ENCODE results near the gene LENG8.

Gene LENG8

DNA sequence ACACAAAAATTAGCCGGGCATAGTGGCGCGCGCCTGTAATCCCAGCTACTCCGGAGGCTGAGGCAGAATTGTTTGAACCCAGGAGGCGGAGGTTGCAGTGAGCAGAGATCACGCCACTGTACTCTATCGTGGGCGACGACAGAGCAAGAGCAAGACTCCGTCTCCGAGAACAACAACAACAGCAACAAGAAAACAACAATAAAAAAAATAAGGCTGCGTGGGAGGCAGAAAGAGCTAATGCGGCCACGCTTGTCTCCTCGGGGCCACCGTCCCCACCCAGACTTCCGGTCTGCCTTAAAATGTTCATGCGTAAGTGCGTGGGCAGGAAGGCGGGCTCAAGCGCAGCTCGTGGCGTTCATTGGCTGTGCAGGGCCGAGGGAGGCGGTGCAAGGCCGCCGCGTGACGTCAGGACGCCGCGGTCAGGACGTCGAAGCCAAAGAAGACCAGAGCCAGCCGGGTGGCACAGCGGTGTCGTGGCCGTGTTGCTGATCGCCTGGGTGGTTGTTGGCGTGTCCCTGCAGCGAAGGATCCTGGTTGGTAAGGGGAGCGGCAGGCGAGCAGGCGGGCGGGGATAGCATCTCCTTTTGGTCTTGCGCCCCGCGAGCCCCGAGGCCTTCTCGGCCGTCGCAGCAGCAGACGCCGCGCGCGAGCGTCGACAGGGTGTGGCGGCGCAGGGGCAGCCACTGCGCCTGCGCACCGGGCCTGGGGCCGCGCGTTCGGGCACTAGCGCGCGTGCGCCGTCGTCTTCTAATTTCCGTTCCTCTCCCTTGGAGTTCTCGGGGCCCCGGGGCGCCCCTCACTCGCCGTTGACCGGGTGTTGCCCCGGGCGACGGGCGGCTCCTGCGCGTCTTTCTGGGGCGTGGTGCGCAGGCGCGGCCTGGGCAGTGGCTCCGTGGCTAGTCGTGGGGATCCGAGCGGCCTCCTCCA lies at the start of gene LENG8:
TSS of gene LENG8 (plus strand) at position 426 of the 927 bp plus-strand sequence. CDS start 2,146 bp downstream, outside the sequence.
- peak; percentile 96 for DNase-seq (ENCODE audit: low spot score)

DNA sequence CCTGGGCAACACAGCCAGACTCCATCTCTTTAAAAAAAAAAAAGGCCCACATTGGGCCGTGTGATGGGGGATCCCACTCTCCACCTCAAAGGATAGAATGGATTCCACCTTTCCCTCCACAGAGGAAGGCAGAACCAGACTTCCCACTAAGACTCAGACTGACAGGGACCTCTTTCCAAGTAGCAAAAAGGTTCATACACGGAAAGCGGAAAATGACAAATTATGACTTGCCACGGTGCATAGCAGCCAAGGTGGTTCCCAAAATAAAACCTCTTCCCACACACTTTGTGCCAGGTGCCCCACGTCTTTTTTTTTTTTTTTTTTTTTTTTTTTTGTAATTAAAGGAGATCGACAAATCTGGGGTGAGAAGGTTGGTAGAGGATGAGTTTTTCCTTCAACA lies 48.1 kb upstream of the LENG8 start:
- DNase-seq (ENCODE audit: low spot score) = no peak

DNA sequence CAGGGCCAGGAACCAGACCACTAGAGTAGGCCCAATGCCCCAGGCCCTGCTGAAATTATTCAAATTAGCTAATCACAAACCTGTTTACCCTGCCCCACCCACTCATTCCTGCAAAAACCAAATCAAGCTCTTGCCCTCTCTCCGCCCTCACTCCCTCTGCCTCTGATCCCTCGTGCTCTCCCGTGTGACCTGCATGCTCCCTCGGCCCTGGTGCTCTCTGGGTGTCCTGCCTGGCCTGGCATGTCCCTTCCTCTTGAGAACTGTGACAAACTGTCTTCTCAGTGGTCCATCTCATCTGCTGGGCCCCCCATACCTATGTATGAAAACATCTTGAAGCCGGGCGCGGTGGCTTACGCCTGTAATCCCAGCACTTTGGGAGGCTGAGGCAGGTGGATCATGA lies 45.9 kb upstream of the LENG8 start:
- no peak for DNase-seq (ENCODE audit: low spot score)

DNA sequence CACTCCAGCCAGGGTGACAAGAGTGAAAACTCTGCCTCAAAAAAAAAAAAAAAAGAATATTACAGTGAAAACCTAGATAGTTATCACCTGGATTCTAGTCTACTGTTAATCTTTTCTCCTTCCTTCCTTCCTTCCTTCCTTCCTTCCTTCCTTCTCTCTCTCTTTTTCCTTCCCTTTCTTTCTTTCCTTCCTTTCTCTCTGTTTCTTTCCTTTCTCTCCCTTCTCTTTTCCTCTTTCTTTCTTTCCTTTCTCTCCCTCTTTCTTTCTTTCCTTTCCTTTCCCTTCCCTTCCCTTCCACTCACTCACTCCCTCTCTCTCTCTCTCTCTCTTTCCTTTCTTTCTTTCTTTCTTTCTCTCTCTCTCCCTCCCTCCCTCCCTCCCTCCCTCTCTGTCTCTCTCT lies 43.4 kb upstream of the LENG8 start:
- DNase-seq (ENCODE audit: low spot score) = no peak

DNA sequence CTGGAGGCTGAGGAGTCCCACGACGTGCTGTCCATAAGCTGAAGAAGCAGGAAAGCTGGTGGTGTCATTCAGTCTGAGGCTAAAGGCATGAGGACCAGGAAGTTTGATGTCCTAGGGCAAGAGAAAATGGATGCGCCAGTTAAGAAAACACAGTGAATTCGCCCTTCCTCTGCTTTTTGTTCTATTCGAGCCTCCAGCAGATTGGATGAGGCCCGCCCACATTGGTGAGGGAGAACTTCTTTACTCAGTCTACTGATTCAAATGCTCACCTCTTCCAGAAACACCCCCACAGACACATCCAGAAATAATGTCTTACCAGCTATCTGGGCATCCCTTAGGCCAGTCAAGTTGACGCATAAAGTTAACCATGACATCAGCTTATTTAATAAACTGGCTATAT lies 41.2 kb upstream of the LENG8 start:
- DNase-seq (ENCODE audit: low spot score) = no peak

DNA sequence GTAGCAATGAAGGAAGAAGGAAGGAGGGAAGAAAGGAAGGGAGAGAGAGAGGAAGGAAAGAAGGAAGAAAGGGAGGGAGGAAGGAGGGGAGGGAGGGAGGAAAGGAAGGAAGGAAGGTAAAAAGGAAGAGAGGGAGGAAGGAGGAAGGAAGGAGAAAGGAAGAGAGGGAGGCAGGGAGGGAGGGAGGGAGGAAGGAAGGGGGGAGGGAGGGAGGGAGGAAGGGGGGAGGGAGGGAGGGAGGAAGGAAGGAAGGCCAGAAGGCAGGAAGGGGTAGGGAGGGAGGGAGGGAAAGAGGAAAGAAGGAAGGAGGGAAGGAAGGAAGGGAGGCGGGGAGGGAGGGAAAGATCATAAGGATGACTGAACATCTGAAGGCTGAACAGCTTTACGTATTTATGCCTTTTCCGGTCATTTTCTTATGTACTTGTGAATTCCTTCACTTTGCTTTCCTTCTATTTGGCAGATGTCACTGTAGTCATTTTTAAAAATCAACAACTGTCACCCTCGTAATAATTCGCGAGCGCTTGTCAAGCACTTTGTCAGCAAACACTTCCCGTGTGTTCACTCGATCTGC lies 40.5 kb upstream of the LENG8 start:
- DNase-seq (ENCODE audit: low spot score) = no peak

DNA sequence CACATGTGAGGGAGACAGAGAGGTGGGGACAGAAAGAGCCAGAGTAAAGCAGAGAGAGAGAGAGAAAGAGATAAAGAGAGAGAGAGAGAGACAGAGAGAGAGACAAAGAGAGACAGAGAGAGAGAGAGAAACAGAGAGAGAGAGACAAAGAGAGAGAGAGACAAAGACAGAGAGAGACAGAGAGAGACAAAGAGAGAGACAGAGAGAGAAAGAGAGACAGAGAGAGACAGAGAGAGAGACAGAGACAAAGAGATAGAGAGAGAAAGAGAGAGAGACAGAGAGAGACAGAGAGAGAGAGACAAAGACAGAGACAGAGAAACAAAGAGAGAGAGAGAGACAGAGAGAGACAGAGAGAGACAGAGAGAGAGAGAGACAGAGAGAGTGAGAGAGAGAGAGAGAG lies 38.0 kb upstream of the LENG8 start:
- DNase-seq (ENCODE audit: low spot score) = no peak

DNA sequence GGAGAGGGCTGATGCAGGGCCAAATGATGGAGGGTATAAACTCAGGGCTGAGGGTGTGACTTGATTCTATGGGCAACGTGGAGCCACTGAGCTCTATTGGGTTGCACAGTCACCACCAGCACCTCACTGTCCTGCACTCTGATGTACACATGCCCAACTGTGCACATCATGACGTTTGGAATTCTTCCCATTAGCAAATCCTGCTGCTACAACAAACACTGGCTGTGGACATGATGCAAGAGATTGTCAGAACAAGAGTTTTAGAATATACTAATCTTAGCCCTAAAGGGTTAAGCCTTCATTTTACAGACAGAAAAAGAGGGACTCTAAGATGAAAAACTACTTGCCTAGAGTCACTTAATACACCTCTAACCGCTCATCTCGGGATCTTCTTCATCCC lies 36.1 kb upstream of the LENG8 start:
- no peak for DNase-seq (ENCODE audit: low spot score)

DNA sequence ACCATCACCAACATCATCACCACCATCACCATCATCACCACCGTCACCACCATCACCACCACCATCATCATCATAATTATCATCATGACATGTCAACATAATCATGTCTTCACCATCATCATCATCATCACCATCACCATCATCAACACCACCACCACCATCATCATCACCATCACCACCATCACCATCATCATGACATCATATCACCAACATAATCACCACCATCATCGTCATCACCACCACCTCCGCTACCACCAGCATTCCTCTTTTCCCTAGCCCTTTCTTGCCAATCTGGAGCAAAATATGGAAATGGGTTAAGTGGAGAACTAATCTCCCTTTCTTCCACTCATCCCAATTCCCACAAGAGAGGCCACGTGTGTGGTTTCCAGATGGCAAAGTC lies 34.8 kb upstream of the LENG8 start:
- no peak for DNase-seq (ENCODE audit: low spot score)

DNA sequence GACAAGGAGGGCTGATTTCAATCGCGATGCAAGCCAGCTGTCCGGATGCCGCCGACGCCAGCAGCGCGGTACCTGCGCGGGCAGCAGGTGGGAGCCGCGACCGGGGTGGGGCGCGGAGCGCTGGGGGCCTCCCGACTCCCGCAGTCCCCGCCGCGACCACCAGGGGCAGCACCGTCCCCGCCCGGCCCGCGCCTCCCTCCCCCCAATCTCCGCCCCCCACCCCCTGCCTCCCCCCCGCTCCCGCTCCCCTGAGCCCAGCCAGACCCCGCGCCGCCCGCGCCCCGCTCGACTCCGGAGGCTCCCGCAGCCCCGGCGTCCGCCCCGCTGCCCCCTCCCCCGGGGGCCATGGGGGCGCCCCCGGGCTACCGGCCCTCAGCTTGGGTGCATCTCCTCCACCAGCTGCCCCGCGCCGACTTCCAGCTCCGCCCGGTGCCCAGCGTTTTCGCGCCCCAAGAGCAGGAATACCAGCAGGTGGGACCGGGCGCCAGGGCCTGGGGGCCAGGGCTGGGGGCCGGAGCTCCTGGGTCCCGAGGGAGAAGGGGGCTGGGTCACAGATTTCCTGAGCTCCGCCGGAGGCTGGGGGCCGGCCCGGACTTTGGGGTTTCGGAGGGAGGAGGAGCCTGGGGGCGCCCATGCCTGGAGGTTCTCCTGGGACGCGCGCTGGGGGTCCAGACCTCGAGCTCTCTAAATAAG lies 33.6 kb upstream of the LENG8 start, which contains the start of gene TTYH1:
TSS of gene TTYH1 (plus strand) at position 257 of the 693 bp plus-strand sequence. CDS start at position 346, 89 bp downstream.
- DNase-seq (ENCODE audit: low spot score) = no peak

DNA sequence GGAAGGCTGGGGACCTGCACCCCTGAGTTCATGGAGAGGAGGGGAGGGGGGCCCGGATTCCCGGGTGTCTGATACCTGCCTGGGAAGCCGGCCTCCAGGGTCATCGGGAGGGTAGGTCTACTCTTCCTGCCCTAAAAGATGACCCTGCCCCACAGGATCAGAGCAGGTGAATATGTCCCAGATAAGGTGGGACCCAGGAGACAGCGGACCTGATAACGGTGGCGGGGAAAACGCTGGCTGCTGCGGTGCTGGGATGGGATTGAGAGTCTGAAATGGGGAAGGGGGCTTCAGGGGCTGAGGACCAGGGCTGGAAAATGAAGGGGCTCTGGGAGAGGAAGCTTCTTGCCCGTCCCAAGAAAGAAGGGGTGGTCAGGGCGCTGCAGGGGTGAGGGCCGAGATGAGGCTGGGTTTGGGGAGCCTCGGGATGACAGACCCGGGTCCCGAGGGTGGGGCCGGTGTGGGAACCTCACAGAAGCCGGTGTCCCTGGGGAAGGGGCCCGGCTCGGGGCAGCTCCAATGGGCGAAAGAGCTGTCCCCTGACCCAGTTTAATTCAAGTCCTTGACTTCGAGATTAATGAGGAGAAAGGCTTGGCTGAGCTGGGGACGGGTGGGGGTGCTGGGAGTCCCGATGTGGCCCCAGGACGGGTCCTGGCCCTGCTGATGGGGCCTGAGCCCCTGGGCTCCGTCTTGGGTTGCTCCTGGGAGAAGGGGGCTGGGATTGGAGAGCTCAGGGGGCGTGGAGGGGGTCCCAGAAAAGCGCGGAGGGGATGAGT lies 32.9 kb upstream of the LENG8 start:
- no peak for DNase-seq (ENCODE audit: low spot score)

DNA sequence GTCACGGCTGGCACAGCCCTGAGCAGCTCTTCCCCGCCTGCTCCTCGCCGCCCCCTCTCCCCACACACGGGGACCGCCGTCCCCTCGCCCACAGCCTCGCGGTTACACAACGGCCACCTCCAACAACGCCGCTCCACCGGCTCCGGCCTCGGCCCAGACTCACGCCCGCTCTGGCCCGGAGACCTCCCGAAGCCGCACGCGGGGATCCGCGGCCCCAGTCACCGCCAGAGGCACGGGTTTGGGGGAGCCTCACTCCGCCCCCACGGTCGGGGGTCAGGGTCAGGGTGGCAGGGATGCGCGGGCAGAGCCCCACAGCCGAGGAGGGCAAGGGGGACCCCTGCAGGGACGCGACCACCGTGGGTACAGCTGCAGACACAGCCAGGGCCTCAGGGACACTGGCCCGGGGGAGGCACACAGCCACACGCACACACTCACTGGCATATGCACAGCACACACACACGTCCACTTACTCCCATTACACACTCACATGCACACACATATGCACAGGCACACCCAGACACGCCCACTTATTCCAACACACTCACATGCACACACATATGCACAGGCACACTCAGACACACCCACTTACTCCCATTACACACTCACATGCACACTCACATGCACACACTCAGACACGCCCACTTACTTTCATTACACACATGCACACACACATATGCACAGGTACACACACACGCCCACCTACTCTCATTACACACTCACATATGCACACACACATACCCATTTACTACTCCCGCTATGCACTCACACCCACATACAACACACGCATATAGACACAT lies 32.1 kb upstream of the LENG8 start:
- no peak for DNase-seq (ENCODE audit: low spot score)

DNA sequence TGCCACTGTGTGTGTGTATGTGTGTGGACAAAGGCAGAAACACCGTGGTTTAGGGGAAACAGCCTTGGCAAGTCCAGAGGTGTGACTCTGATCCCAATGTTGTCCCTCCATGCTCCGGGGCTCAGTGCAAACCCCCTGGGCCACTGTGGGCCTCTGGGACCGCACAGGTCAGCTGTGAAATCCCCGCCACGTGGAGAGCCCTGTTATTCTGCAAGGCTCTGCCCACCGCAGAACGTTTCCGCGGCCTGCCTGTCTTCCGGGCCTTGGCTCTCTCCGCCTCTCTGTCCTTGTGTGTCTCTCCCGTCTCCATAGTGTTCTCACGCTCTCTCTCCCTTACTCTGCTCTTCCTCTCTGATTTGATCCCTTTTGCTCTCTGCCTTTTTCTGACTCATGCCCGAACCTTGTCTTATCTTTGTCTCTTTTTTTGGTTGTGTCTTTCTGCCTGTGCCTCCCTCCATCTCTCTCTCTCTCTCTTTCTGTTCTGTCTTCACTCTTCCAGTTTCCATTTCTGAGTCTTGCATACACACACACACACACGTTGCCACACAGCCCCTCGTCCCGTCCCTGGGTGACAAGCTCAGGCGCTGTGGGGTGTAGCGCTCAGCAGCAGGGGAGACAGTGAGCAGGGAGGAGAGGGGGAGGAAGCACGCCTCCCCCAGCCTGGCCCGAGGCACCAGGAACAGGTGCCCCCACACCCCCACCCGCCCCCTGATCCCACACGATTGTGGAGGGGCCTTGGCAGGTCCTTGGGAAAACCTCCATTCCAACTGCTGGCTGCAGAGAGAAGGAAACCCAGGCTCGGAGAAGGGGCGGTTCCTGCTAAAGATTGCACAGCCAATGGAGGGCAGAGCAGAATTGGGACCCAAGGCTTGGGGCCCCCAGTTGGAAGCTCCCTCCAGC lies 30.7 kb upstream of the LENG8 start:
- no peak for DNase-seq (ENCODE audit: low spot score)

DNA sequence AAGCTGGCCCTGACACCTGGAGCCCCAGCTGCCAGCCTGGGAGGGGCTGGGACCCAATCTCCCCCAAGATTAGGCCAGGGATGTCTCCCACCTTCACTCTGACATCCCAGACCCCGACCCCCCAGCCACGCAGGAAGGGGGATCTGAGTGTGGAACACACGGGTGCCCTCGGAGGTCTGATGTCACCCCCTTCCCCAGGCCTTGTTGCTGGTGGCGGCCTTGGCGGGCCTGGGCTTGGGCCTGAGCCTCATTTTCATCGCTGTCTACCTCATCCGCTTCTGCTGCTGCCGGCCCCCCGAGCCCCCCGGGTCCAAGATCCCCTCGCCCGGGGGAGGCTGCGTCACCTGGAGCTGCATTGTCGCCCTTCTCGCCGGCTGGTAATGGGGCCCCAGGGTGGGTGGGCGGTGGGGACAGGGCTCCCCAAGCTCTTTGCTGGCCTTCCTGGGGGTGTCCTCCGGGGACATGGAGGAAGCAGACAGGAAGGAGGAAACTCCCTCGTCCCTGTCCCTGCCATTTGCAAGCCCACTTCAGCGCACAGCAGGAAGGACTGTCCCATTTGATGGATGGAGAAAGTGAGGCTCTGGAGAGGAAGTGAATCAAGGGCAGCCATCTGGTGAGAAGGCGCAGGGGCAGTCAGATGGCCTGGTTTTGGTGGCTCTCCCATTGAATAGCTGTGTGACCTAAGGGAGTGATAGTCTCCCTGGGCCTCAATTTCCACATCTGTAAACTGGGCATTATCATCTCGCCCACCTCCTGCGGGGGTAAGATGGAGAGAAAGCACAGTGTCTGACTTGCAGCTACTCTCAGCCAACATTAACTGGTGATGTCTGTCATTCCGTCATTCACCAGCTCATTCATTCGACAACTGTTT lies 29.8 kb upstream of the LENG8 start:
- DNase-seq (ENCODE audit: low spot score) = peak; percentile 14

DNA sequence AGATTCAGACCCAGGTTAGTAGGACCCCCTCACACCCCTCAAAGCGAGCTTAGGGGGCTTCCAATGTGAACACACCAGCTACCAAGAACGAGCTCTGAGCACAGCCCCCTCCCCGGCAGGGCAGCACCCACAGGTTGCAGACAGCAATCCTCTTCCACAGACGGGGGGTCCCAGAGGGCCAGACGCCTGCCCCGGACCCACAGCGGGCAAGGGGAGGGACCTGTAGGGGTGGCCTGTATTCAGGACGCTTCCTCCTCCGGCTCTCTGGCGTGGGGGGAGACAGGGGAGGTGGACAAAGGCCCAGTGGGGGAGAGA lies 29.0 kb upstream of the LENG8 start:
- no peak for DNase-seq (ENCODE audit: low spot score)

DNA sequence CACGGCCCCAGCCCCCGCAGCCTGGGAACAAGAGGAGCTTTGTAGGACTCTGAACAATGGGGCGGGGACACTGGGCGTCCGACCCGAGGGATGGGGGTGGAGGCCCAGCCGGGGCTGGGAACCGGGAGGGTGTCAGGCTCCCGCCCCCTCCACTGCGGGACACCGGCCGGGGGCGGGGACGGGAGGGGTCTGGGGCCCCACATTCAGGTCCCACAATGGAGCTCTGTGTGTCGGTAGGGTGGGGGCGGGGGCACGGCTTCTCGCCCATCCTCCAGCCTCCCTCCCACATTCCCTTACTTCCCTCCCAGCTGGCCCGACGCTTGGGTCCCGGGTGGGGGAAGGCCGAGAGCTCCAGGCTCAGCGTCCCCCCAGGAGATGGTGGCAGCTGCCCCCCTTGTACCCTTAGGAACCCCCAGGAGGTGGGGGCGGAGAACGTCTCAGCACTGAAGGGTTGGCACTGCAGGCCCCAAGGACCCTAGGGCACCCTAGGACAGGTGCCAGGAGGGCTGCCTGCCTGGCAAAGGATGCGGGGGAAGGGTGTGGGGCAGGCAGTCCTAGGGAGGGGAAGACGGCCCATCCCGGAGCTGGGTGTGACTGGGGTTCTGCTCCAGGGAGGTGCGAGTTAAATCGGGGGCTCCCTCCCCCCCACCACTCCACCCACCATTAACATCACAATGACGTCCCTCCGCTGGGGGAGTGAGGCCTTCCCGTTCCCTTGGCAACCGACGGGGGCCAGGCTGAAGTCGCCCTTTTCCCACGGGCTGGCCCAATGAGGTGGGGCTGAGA lies 28.4 kb upstream of the LENG8 start:
- peak; percentile 40 for DNase-seq (ENCODE audit: low spot score)

DNA sequence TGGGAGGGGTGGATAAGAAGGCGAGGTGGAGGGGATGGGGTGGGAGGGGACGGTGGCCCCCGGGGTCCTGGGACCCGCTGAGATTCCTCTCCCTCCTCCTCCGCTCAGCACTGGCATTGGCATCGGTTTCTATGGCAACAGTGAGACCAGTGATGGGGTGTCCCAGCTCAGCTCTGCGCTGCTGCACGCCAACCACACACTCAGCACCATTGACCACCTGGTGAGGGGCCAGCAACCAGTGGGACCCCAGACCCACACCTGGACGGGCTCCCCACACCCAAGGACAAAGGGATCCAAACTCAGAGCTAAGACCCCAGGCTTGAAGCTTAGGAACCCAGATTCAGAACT lies 27.9 kb upstream of the LENG8 start:
- no peak for DNase-seq (ENCODE audit: low spot score)

DNA sequence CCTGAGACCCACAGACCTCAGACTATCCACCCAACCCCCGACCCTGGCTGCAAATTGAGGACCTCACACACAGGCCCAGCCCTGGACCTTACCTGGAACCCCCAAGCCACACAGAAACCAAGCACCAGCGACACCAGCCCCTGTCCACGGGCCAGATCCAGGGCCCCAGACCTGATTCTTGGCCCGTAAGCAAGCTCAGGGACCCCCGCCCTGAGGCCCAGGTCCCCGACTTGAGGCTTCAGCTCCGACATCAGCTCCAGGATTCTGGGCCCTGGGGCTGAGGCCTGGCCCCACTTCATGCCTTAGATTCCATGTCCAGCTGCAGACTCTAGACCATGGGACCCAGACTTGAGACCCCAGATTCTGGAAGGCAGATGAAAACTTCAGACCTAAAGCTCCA lies 27.5 kb upstream of the LENG8 start:
- DNase-seq (ENCODE audit: low spot score) = peak; percentile 27

DNA sequence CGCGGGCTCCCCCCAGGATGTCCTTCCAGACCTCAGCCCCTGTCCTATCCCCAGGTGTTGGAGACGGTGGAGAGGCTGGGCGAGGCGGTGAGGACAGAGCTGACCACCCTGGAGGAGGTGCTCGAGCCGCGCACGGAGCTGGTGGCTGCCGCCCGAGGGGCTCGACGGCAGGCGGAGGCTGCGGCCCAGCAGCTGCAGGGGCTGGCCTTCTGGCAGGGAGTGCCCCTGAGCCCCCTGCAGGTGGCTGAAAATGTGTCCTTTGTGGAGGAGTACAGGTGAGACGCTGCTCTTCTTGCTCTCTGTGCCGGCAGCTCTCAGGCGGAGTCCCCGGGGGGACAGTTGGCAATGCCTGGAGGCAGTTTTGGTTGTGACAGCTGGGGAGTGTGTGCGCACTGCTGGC lies 26.9 kb upstream of the LENG8 start:
- DNase-seq (ENCODE audit: low spot score) = no peak

All from HuH-7.5 (cell line).